Measurements from ENCODE around the gene GNAQ. TPM values are rescaled to one million over a fixed set of nuclear protein-coding genes. Genes with fewer than 3 reads are reported as not detected.

GNAQ gene
- total and polyA plus RNA-seq, 2 donors (not counting 1 experiment from before 2014, with no cell fraction given) = 30.4 to 74.3 TPM

GRCh38 chr9:77954013-77954665 is 77.5 kb downstream of the GNAQ start:
- TF ChIP-seq CTCF (conservative IDR thresholded peaks at IDR 0.05 in 1 of 2, IDR thresholded peaks at IDR 0.05 in 1 of 2; ENCODE audit: low read depth in 1 of 2, low read length in 2 of 2) (no peak), EZH2 (IDR thresholded peaks at IDR 0.05; ENCODE audit: low read length, missing control alignments) (no peak)
- Histone ChIP-seq H3K79me2 (ENCODE audit: control insufficient read depth, insufficient read depth, low read length) (peaks cover 3% of the 10 kb centered on the region), H4K20me1 (ENCODE audit: control insufficient read depth, extremely low read depth, insufficient read depth, low read length) (no peaks in the 10 kb centered on the region), H2AFZ (ENCODE audit: low read length) (no peak overlapping the region), H3K9me3 (ENCODE audit: control insufficient read depth, insufficient read depth, low read depth, low read length) (no peaks in the 10 kb centered on the region), H3K4me1 (ENCODE audit: control insufficient read depth, extremely low read depth, insufficient read depth, low read length) (peaks cover 9% of the 10 kb centered on the region), H3K27ac (ENCODE audit: insufficient read depth, low read length) (no peak overlapping the region), H3K9ac (ENCODE audit: insufficient read depth, low read length) (no peak overlapping the region), H3K36me3 (ENCODE audit: control insufficient read depth, insufficient read depth, low read length) (no peaks in the 10 kb centered on the region), H3K4me3 (replicated peaks in 1 of 4; ENCODE audit: control extremely low read depth in 1 of 4, insufficient read depth in 1 of 4, low read depth in 3 of 4, low read length in 4 of 4) (no peak overlapping the region), H3K27me3 (ENCODE audit: control insufficient read depth, insufficient read depth, low read length) (no peaks in the 10 kb centered on the region), H3K4me2 (ENCODE audit: extremely low read depth, insufficient read depth, low read length) (no peak overlapping the region)
- peak; percentile 57 to 60 for DNase-seq (ENCODE audit: low read depth in 2 of 2)

GRCh38 chr9:77953590-77953989 is 78.0 kb downstream of the GNAQ start:
- Histone ChIP-seq H3K9ac (ENCODE audit: insufficient read depth, low read length) (no peak overlapping the region), H4K20me1 (ENCODE audit: control insufficient read depth, extremely low read depth, insufficient read depth, low read length) (no peaks in the 10 kb centered on the region), H3K9me3 (ENCODE audit: control insufficient read depth, insufficient read depth, low read depth, low read length) (no peaks in the 10 kb centered on the region), H3K4me3 (replicated peaks in 1 of 4; ENCODE audit: control extremely low read depth in 1 of 4, insufficient read depth in 1 of 4, low read depth in 3 of 4, low read length in 4 of 4) (no peak overlapping the region), H3K4me1 (ENCODE audit: control insufficient read depth, extremely low read depth, insufficient read depth, low read length) (peaks cover 9% of the 10 kb centered on the region), H3K79me2 (ENCODE audit: control insufficient read depth, insufficient read depth, low read length) (peaks cover 3% of the 10 kb centered on the region), H3K27ac (ENCODE audit: insufficient read depth, low read length) (no peak overlapping the region), H3K4me2 (ENCODE audit: extremely low read depth, insufficient read depth, low read length) (no peak overlapping the region), H3K27me3 (ENCODE audit: control insufficient read depth, insufficient read depth, low read length) (no peaks in the 10 kb centered on the region), H2AFZ (ENCODE audit: low read length) (no peak overlapping the region), H3K36me3 (ENCODE audit: control insufficient read depth, insufficient read depth, low read length) (no peaks in the 10 kb centered on the region)
- no peak for TF ChIP-seq CTCF (conservative IDR thresholded peaks at IDR 0.05 in 1 of 2, IDR thresholded peaks at IDR 0.05 in 1 of 2; ENCODE audit: low read depth in 1 of 2, low read length in 2 of 2)
- no peak for TF ChIP-seq EZH2 (IDR thresholded peaks at IDR 0.05; ENCODE audit: low read length, missing control alignments)
- DNase-seq (ENCODE audit: low read depth in 2 of 2) = peak; percentile 28 to 29

- H3K79me2 ChIP-seq (ENCODE audit: control insufficient read depth, insufficient read depth, low read length) = peaks cover 3% of the 10 kb centered on the region
- H3K4me1 ChIP-seq (ENCODE audit: control insufficient read depth, extremely low read depth, insufficient read depth, low read length) = peaks cover 9% of the 10 kb centered on the region
- no peaks in the 10 kb centered on the region for H3K9me3 ChIP-seq (ENCODE audit: control insufficient read depth, insufficient read depth, low read depth, low read length)
- peak overlapping the region; percentile 49 for H3K4me2 ChIP-seq (ENCODE audit: extremely low read depth, insufficient read depth, low read length)
- H3K27me3 ChIP-seq (ENCODE audit: control insufficient read depth, insufficient read depth, low read length) = no peaks in the 10 kb centered on the region
- no peaks in the 10 kb centered on the region for H3K36me3 ChIP-seq (ENCODE audit: control insufficient read depth, insufficient read depth, low read length)
- H3K27ac ChIP-seq (ENCODE audit: insufficient read depth, low read length) = peak overlapping the region; percentile 57
- H3K4me3 ChIP-seq (replicated peaks in 1 of 4; ENCODE audit: control extremely low read depth in 1 of 4, insufficient read depth in 1 of 4, low read depth in 3 of 4, low read length in 4 of 4) = peak overlapping the region in 1 of 4 experiments; percentile 23
- H2AFZ ChIP-seq (ENCODE audit: low read length) = no peak overlapping the region
- no peak for TF ChIP-seq CTCF (conservative IDR thresholded peaks at IDR 0.05 in 1 of 2, IDR thresholded peaks at IDR 0.05 in 1 of 2; ENCODE audit: low read depth in 1 of 2, low read length in 2 of 2)
- no peak for TF ChIP-seq EZH2 (IDR thresholded peaks at IDR 0.05; ENCODE audit: low read length, missing control alignments)
- H4K20me1 ChIP-seq (ENCODE audit: control insufficient read depth, extremely low read depth, insufficient read depth, low read length) = no peaks in the 10 kb centered on the region
- no peak overlapping the region for H3K9ac ChIP-seq (ENCODE audit: insufficient read depth, low read length)
- peak; percentile 48 to 77 for DNase-seq (ENCODE audit: low read depth in 2 of 2)
Observed at GRCh38 chr9:77952635-77953328, 78.8 kb downstream of the GNAQ start.

Measured in fibroblast of lung (primary cell).